OCI-LY7 (cell line): ENCODE measurements around the gene CCL15. TPM values are rescaled to one million over a fixed set of nuclear protein-coding genes. Genes with fewer than 3 reads are reported as not detected.

Experiments used
- BruUV-seq: library from RNA; stranded (reverse); fragments of 400-500 nt; replicated peaks from 2 replicates; lab custom pipeline; 2021; lab: Mats Ljungman, UMichigan
- CTCF ChIA-PET: fragments of 300-600 bp; sonication (Branson Sonifier 250); formaldehyde crosslinking; loops from one replicate; lab custom pipeline; 2022; ENCODE audit warnings: antibody characterized with exemption; ENCODE audit not compliant: unreplicated experiment; lab: Charles Lee
- POLR2A ChIA-PET: fragments of 300-600 bp; sonication (Branson Sonifier 250); formaldehyde crosslinking; loops from one replicate; lab custom pipeline; 2022; ENCODE audit warnings: antibody characterized with exemption; lab: Charles Lee
- DNase-seq: peaks from one replicate; pipeline ENCODE4 v3.0.0-alpha.2; 2015; ENCODE audit warnings: low spot score
- H2AFZ ChIP-seq: fragments of 200-600 bp; sonication (generic), shearing (Covaris generic); 2 replicates; pipeline ENCODE4 v1.6.1; 2014; ENCODE audit warnings: mild to moderate bottlenecking, antibody characterized with exemption, low read length, moderate library complexity
- H3K27ac ChIP-seq: fragments of 200-600 bp; sonication (generic); 2 replicates; pipeline ENCODE4 v1.5.1; 2014; ENCODE audit warnings: mixed run types, low read depth, mild to moderate bottlenecking, moderate library complexity, low read length, inconsistent platforms; ENCODE audit not compliant: poor library complexity, severe bottlenecking
- H3K36me3 ChIP-seq: fragments of 200-600 bp; sonication (generic); 2 replicates; pipeline ENCODE4 v1.6.1; 2014; ENCODE audit warnings: mild to moderate bottlenecking, antibody characterized with exemption, low read length, moderate library complexity, mixed read lengths; ENCODE audit not compliant: insufficient read depth
- H3K4me1 ChIP-seq: fragments of 200-600 bp; sonication (generic); 2 replicates; pipeline ENCODE4 v1.5.1; 2014; ENCODE audit warnings: mild to moderate bottlenecking, low read length; ENCODE audit not compliant: insufficient read depth, poor library complexity, severe bottlenecking
- H3K4me2 ChIP-seq: fragments of 200-600 bp; sonication (generic); 2 replicates; pipeline ENCODE4 v1.6.1; 2014; ENCODE audit warnings: mild to moderate bottlenecking, low read length
- H3K4me3 ChIP-seq: fragments of 200-600 bp; sonication (generic); 2 replicates; pipeline ENCODE4 v1.5.1; 2014; ENCODE audit warnings: mild to moderate bottlenecking, low read depth, low read length; ENCODE audit not compliant: poor library complexity, severe bottlenecking
- H3K79me2 ChIP-seq: fragments of 200-600 bp; sonication (generic); 2 replicates; pipeline ENCODE4 v1.6.1; 2016; ENCODE audit warnings: low read depth, mild to moderate bottlenecking, low read length, moderate library complexity, mixed read lengths; ENCODE audit not compliant: insufficient read depth
- H3K9me2 ChIP-seq: fragments of 200-600 bp; sonication (generic); 2 replicates; pipeline ENCODE4 v1.6.1; 2016; ENCODE audit warnings: mild to moderate bottlenecking, low read length, mixed read lengths; ENCODE audit not compliant: insufficient read depth
- H3K9me3 ChIP-seq: fragments of 200-600 bp; sonication (generic); 2 replicates; pipeline ENCODE4 v1.6.1; 2014; ENCODE audit warnings: mild to moderate bottlenecking, mixed run types, low read length, mixed read lengths
- H4K20me1 ChIP-seq: fragments of 200-600 bp; sonication (generic); 2 replicates; pipeline ENCODE4 v1.6.1; 2014; ENCODE audit warnings: mild to moderate bottlenecking, antibody characterized with exemption, low read length, moderate library complexity, mixed read lengths; ENCODE audit not compliant: insufficient read depth
- EZH2phosphoT487 ChIP-seq: fragments of 200-600 bp; sonication (generic); IDR thresholded peaks from 2 replicates; pipeline ENCODE4 v1.6.1; 2018; ENCODE audit warnings: low read depth, borderline replicate concordance, mild to moderate bottlenecking, mixed run types, antibody characterized with exemption, low read length, moderate library complexity, mixed read lengths
- intact Hi-C: fragments of 100-400 bp; cut with micrococcal nuclease; formaldehyde crosslinking; loops from one replicate; pipeline ENCODE4 v1.10.0; 2022; ENCODE audit not compliant: unreplicated experiment
- total RNA-seq, 2 experiments: library from RNA; depleted of rRNA in 1 of 2; stranded (reverse); fragments of >200 nt in 1 of 2; shearing (Covaris generic) in 1 of 2; gene quantifications; 2 replicates each; pipeline ENCODE4 v1.2.3, GENCODE V29; 2014 to 2022
- TF ChIP-seq, protein P1 (sequence below): fragments of 200-600 bp; sonication (generic); conservative IDR thresholded peaks from 2 replicates; pipeline ENCODE4 v1.5.1; 2014; ENCODE audit warnings: mild to moderate bottlenecking, antibody characterized with exemption, low read length, moderate library complexity, mixed read lengths

Gene CCL15
- total RNA-seq, 2 experiments from 2014 or later: not detected

DNA sequence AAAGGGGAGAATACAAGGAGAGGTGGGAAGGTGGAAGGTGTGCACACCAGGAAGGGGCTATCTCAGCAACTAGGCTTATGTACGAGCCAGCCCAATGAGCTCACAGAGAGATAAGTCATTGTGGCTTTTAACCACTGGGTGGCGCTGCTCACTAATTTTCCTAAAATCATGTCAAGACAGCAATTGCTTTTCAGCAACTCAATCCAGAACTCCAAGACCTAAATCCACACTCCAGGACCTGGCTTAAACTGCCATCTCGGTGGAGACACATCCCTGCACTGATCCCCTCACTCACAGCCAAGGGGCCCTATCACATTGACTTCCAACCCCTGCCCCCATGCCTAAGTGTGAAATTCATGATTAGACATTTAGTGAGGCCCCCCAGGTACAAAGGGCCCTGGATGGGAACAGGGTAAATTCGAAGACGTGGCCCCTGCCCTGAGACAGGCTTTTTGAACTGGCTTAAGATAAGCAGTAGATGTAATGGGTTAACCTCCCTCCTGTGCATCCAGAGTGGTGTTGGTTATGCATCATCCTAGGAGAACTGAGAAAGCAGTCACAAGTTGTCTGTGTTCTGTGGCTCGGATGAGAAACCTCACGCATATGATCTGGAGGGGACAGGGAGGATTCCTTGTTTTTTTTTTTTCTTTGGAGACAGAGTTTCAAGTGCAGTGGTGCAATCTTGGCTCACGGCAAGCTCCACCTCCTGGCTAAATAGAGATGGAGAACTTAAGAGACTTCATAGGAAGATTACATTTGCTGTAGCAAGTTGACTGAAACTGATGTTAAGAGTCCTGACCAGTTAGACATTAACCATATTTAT is 31.6 kb downstream of the CCL15 start:
- ChIA-PET CTCF (interaction anchor here (0.6 to 1.4 kb wide), 3 partner anchors 105 to 179 kb away, joined by 3 to 7 read pairs (median 4); no protein-coding TSS in a partner anchor), POLR2A (interaction anchor here (0.7 kb wide), 1 partner anchor 173 kb away, joined by 3 read pairs; no protein-coding TSS in a partner anchor)
- Histone ChIP-seq H3K79me2 (no peaks in the 10 kb centered on the region), H2AFZ (no peak overlapping the region), H3K9me3 (no peaks in the 10 kb centered on the region), H3K4me1 (no peaks in the 10 kb centered on the region), H3K9me2 (no peaks in the 10 kb centered on the region), H4K20me1 (no peaks in the 10 kb centered on the region), H3K36me3 (no peaks in the 10 kb centered on the region), H3K4me2 (no peak overlapping the region), H3K4me3 (no peak overlapping the region), H3K27ac (no peak overlapping the region)
- intact Hi-C loops: loop anchor here (1.0 to 10.0 kb wide), 2 partner anchors 105 to 180 kb away; no protein-coding TSS in a partner anchor
- TF ChIP-seq, protein P1, sequence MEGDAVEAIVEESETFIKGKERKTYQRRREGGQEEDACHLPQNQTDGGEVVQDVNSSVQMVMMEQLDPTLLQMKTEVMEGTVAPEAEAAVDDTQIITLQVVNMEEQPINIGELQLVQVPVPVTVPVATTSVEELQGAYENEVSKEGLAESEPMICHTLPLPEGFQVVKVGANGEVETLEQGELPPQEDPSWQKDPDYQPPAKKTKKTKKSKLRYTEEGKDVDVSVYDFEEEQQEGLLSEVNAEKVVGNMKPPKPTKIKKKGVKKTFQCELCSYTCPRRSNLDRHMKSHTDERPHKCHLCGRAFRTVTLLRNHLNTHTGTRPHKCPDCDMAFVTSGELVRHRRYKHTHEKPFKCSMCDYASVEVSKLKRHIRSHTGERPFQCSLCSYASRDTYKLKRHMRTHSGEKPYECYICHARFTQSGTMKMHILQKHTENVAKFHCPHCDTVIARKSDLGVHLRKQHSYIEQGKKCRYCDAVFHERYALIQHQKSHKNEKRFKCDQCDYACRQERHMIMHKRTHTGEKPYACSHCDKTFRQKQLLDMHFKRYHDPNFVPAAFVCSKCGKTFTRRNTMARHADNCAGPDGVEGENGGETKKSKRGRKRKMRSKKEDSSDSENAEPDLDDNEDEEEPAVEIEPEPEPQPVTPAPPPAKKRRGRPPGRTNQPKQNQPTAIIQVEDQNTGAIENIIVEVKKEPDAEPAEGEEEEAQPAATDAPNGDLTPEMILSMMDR: peak; percentile 94
- TF ChIP-seq EZH2phosphoT487: no peak
- peak; percentile 77 for DNase-seq
- no TSS peak for BruUV-seq

GRCh38 chr17:35968520-35969054 is 32.8 kb downstream of the CCL15 start:
- H2AFZ ChIP-seq: no peak overlapping the region
- no peak overlapping the region for H3K4me3 ChIP-seq
- no peak for TF ChIP-seq EZH2phosphoT487
- TF ChIP-seq, protein P1: no peak
- intact Hi-C loops: loop anchor here (1.0 kb wide), 1 partner anchor 181 kb away; no protein-coding TSS in a partner anchor
- no peak overlapping the region for H3K4me2 ChIP-seq
- H3K9me2 ChIP-seq: no peaks in the 10 kb centered on the region
- no peak overlapping the region for H3K27ac ChIP-seq
- no peaks in the 10 kb centered on the region for H3K9me3 ChIP-seq
- no peaks in the 10 kb centered on the region for H3K79me2 ChIP-seq
- BruUV-seq: no TSS peak
- no peak for DNase-seq
- CTCF ChIA-PET: interaction anchor here (1.4 kb wide), 1 partner anchor 181 kb away, joined by 7 read pairs; no protein-coding TSS in a partner anchor
- POLR2A ChIA-PET: no interaction called here
- H3K36me3 ChIP-seq: no peaks in the 10 kb centered on the region
- H4K20me1 ChIP-seq: no peaks in the 10 kb centered on the region
- no peaks in the 10 kb centered on the region for H3K4me1 ChIP-seq
